HepG2 (cell line): ENCODE measurements around the gene WRAP73. TPM values are rescaled to one million over a fixed set of nuclear protein-coding genes. Genes with fewer than 3 reads are reported as not detected.
A peak's percentile ranks its signal among the peaks of the same experiment; 100 is the strongest.

Experiments
- ATAC-seq: fragments of 200-7000 bp; cut with Tn5 transposase; 3 replicates; pipeline ENCODE4 v1.9.1; 2020; ENCODE audit warnings: mild to moderate bottlenecking, moderate library complexity
- BruUV-seq: library from RNA; stranded (reverse); fragments of 400-500 nt; replicated peaks from 2 replicates; lab custom pipeline; 2021; lab: Mats Ljungman, UMichigan
- CTCF ChIA-PET: fragments of 300-600 bp; formaldehyde crosslinking; extraction: SDS; loops from one replicate; lab custom pipeline; 2021; ENCODE audit warnings: low total read pairs, inconsistent platforms, low intra/inter-chr PET ratio; lab: Yijun Ruan, JAX
- POLR2A ChIA-PET: fragments of 350-600 bp; sonication (Branson Sonifier 250); formaldehyde crosslinking; loops from one replicate; lab custom pipeline; 2020; ENCODE audit warnings: antibody characterized with exemption, inconsistent platforms; lab: Yijun Ruan, JAX
- DNase-seq: peaks from one replicate; pipeline ENCODE4 v3.0.0-alpha.2; 2015; ENCODE audit warnings: low spot score
- FAIRE-seq: peaks from 3 replicates; lab custom pipeline; 2011; peaks lifted over from hg19 to GRCh38; lab: Jason Lieb, UNC
- H2AFZ ChIP-seq: one replicate; pipeline ENCODE4 v1.6.1; 2011; ENCODE audit warnings: low read length, inconsistent platforms
- H3K27ac ChIP-seq: fragments of 300-600 bp; 3 replicates; pipeline ENCODE4 v1.8.0; 2011; ENCODE audit warnings: mixed run types, mild to moderate bottlenecking, mixed read lengths, low read length, inconsistent platforms; ENCODE audit not compliant: insufficient read depth; ENCODE audit errors: extremely low read length
- H3K27me3 ChIP-seq, 2 experiments: fragments of 200-600 bp in 1 of 2; 2 replicates in 1 of 2; 3 replicates in 1 of 2; pipeline versions ENCODE4 v1.6.0 to v1.8.0; 2011; ENCODE audit warnings: low read length in 2 of 2, mild to moderate bottlenecking in 2 of 2, moderate library complexity in 2 of 2, inconsistent platforms in 1 of 2; ENCODE audit not compliant: insufficient read depth in 2 of 2, control insufficient read depth in 1 of 2
- H3K36me3 ChIP-seq, 2 experiments: fragments of 200-600 bp in 1 of 2; replicated peaks in 1 of 2; 2 replicates in 1 of 2; 3 replicates in 1 of 2; pipeline versions ENCODE4 v1.5.1 to v1.8.0; 2011; ENCODE audit warnings: low read length in 2 of 2, inconsistent platforms in 1 of 2; ENCODE audit not compliant: insufficient read depth in 2 of 2, control insufficient read depth in 1 of 2
- H3K4me1 ChIP-seq: 2 replicates; pipeline ENCODE4 v1.5.1; 2012; ENCODE audit warnings: low read length, inconsistent platforms; ENCODE audit not compliant: insufficient read depth
- H3K4me2 ChIP-seq: 2 replicates; pipeline ENCODE4 v1.6.0; 2011; ENCODE audit warnings: low read depth, low read length, inconsistent platforms
- H3K4me3 ChIP-seq, 3 experiments: fragments of 200-600 bp in 1 of 3; sonication (generic), shearing (Covaris generic) in 1 of 3; replicated peaks in 1 of 3; 2 replicates each; pipeline ENCODE4 v1.5.1; 2011 to 2016; ENCODE audit warnings: low read length in 3 of 3, inconsistent platforms in 2 of 3, low read depth in 2 of 3, mild to moderate bottlenecking in 2 of 3, control low read depth in 1 of 3, mixed read lengths in 1 of 3; ENCODE audit not compliant: insufficient read depth in 1 of 3
- H3K79me2 ChIP-seq: one replicate; pipeline ENCODE4 v1.6.1; 2011; ENCODE audit warnings: low read length, inconsistent platforms; ENCODE audit not compliant: insufficient read depth
- H3K9ac ChIP-seq: 2 replicates; pipeline ENCODE4 v1.6.0; 2011; ENCODE audit warnings: mild to moderate bottlenecking, low read depth, low read length, inconsistent platforms; ENCODE audit not compliant: insufficient read depth
- H3K9me3 ChIP-seq: 2 replicates; pipeline ENCODE4 v1.5.1; 2012; ENCODE audit warnings: mild to moderate bottlenecking, low read length
- H4K20me1 ChIP-seq: 2 replicates; pipeline ENCODE4 v1.6.0; 2011; ENCODE audit warnings: inconsistent platforms, mild to moderate bottlenecking, low read length, moderate library complexity; ENCODE audit not compliant: insufficient read depth
- ATF7 ChIP-seq, 2 experiments: fragments of 450-650 bp in 1 of 2; sonication (generic) in 1 of 2; formaldehyde crosslinking in 1 of 2; IDR thresholded peaks; 2 replicates each; pipeline versions ENCODE4 v1.4.0 to v1.6.1; 2016 to 2020; ENCODE audit warnings: antibody characterized with exemption in 1 of 2, mild to moderate bottlenecking in 1 of 2, missing genetic modification reagents in 1 of 2
- BORCS8-MEF2B ChIP-seq: sonication (generic); formaldehyde crosslinking; IDR thresholded peaks from 2 replicates; pipeline ENCODE4 v1.8.0; 2022; ENCODE audit warnings: mild to moderate bottlenecking, missing genetic modification reagents
- CC2D1A ChIP-seq: sonication (generic); formaldehyde crosslinking; IDR thresholded peaks from 2 replicates; pipeline ENCODE4 v1.8.1; 2023; ENCODE audit warnings: mild to moderate bottlenecking, missing genetic modification reagents
- CREB1 ChIP-seq, 2 experiments: fragments of 450-650 bp in 1 of 2; IDR thresholded peaks; 2 replicates each; pipeline ENCODE4 v1.6.1; 2016 to 2017; ENCODE audit warnings: control low read depth in 1 of 2, mild to moderate bottlenecking in 1 of 2, missing compliant biosample characterization in 1 of 2, missing genetic modification characterization in 1 of 2
- FOSL2 ChIP-seq: sonication (generic); formaldehyde crosslinking; IDR thresholded peaks from 2 replicates; pipeline ENCODE4 v1.4.0; 2020; ENCODE audit warnings: missing genetic modification reagents
- GABPB1 ChIP-seq: IDR thresholded peaks from 2 replicates; pipeline ENCODE4 v1.6.1; 2016; ENCODE audit warnings: mild to moderate bottlenecking, missing genetic modification reagents, moderate library complexity, missing compliant biosample characterization
- HNRNPH1 ChIP-seq: fragments of 200-400 bp; formaldehyde crosslinking; optimal IDR thresholded peaks from 2 replicates; pipeline ENCODE3; 2017; ENCODE audit warnings: mild to moderate bottlenecking, low read depth, low read length
- RXRA ChIP-seq: sonication (generic); formaldehyde crosslinking; IDR thresholded peaks from 2 replicates; pipeline ENCODE4 v1.5.1; 2020; ENCODE audit warnings: missing genetic modification reagents
- ZBTB1 ChIP-seq: sonication (generic); formaldehyde crosslinking; IDR thresholded peaks from 2 replicates; pipeline ENCODE4 v1.4.0; 2020; ENCODE audit warnings: missing genetic modification reagents, borderline replicate concordance
- ZBTB43 ChIP-seq: sonication (generic); formaldehyde crosslinking; conservative IDR thresholded peaks from 2 replicates; pipeline ENCODE4 v1.4.0; 2020; ENCODE audit warnings: missing genetic modification reagents
- ZNF550 ChIP-seq: sonication (generic); formaldehyde crosslinking; IDR thresholded peaks from 2 replicates; pipeline ENCODE4 v1.4.0; 2020; ENCODE audit warnings: mild to moderate bottlenecking, missing genetic modification reagents, borderline replicate concordance
- ZNF616 ChIP-seq: sonication (generic); formaldehyde crosslinking; IDR thresholded peaks from 2 replicates; pipeline ENCODE4 v1.5.0; 2020; ENCODE audit warnings: low read depth, mild to moderate bottlenecking, missing genetic modification reagents
- ZNF788 ChIP-seq: sonication (generic); formaldehyde crosslinking; IDR thresholded peaks from 2 replicates; pipeline ENCODE4 v1.5.0; 2020; ENCODE audit warnings: mild to moderate bottlenecking, missing genetic modification reagents, borderline replicate concordance
- WGBS: methylation state at CpG from one replicate; pipeline ENCODE4 v1.1.6; 2017; ENCODE audit warnings: low lambda C conversion rate; 5-methylcytosine and 5-hydroxymethylcytosine counted together
- in situ Hi-C: cut with HindIII; loops from 2 replicates; pipeline ENCODE4 v1.10.0; 2017; ENCODE audit warnings: low pct_unique_long_range_greater_than_20kb; ENCODE audit not compliant: extremely low pct_ligation_motif_present
- intact Hi-C: fragments of 100-400 bp; cut with micrococcal nuclease; formaldehyde crosslinking; loops from one replicate; pipeline ENCODE4 v1.10.0; 2022; ENCODE audit not compliant: unreplicated experiment
- polyA plus RNA-seq, 8 experiments: library from polyadenylated mRNA; depleted of rRNA in 3 of 8; stranded (reverse) in 7 of 8; unstranded in 1 of 8; fragments of >200 nt; fragmentation: Illumina TruSeq in 4 of 8; extraction: Trizol in 4 of 8; gene quantifications; 2 replicates each; pipeline versions ENCODE4 v1.2.1 to v1.2.3, GENCODE V29; 2011 to 2016; ENCODE audit warnings: low read depth in 4 of 8, missing spikeins in 1 of 8, mixed read lengths in 1 of 8; ENCODE audit not compliant: insufficient read depth in 1 of 8
- total RNA-seq, 5 experiments: library from RNA; depleted of rRNA; stranded (reverse); fragments of >200 nt; fragmentation: Illumina TruSeq; extraction: Trizol; gene quantifications; 2 replicates each; pipeline ENCODE4 v1.2.3, GENCODE V29; 2016; ENCODE audit warnings: low read depth in 1 of 5

WRAP73 gene
- total and polyA plus RNA-seq, 2 of the 13 experiments (the other 11 are each of a cell fraction or from before 2014, with no cell fraction given), result 18.1 to 40.4 TPM

GRCh38 chr1:3661631-3662030, 11.7 kb upstream of the WRAP73 start (continued):
- TF ChIP-seq CC2D1A (CRISPR knock-in tag) (no peak), ZNF788 (no peak), GABPB1 (no peak), HNRNPH1 (no peak), RXRA (CRISPR knock-in tag) (no peak), ZNF550 (CRISPR knock-in tag) (no peak), BORCS8-MEF2B (CRISPR knock-in tag) (no peak)

GRCh38 chr1:3660704-3661103, 10.8 kb upstream of the WRAP73 start:
- Histone ChIP-seq H3K4me2 (no peak overlapping the region), H3K36me3 (no peaks in the 10 kb centered on the region), H3K4me1 (peaks cover 2% of the 10 kb centered on the region; the same call in 1 of the 2 replicates), H3K9ac (no peak overlapping the region), H3K9me3 (no peaks in the 10 kb centered on the region), H3K27me3 (no peaks in the 10 kb centered on the region), H3K27ac (no peak overlapping the region), H3K4me3 (no peak overlapping the region), H3K79me2 (no peaks in the 10 kb centered on the region), H2AFZ (no peak overlapping the region), H4K20me1 (no peaks in the 10 kb centered on the region)
- FAIRE-seq, result no peak
- POLR2A ChIA-PET, result no interaction called here
- intact Hi-C loops (no loop called here), in situ Hi-C loops (no loop called here)
- ATAC-seq, result no peak
- DNase-seq, result no peak
- BruUV-seq, result no TSS peak
- CTCF ChIA-PET, result no interaction called here
- WGBS, result 80% methylated on average over 2 of the region's 2 CpGs
- TF ChIP-seq ZBTB1 (no peak), CREB1 (IDR thresholded peaks at IDR 0.05) (0 out of 2 replicates have a peak, but pooled peaks have one; percentile 39), CREB1 (CRISPR knock-in tag; IDR thresholded peaks at IDR 0.05) (no peak), FOSL2 (CRISPR knock-in tag) (no peak), ATF7 (IDR thresholded peaks at IDR 0.05) (peak; percentile 90), ATF7 (CRISPR knock-in tag; IDR thresholded peaks at IDR 0.05) (no peak), ZNF616 (CRISPR knock-in tag) (no peak), ZBTB43 (CRISPR knock-in tag) (no peak)
- TF ChIP-seq, all 625 proteins: peak for 2
